GM18507 (cell line): ENCODE results near the gene ASXL1.

Source experiments
- DNase-seq: peaks from one replicate; pipeline ENCODE4 v3.0.0; 2011; ENCODE audit warnings: low read depth; ENCODE audit not compliant: insufficient read length; ENCODE audit errors: extremely low spot score
- FAIRE-seq: peaks from 2 replicates; lab custom pipeline; 2011; peaks lifted over from hg19 to GRCh38; lab: Jason Lieb, UNC

Gene ASXL1

GRCh38 chr20:32473231-32474008, 115.3 kb downstream of the ASXL1 start:
- DNase-seq: no peak
- no peak for FAIRE-seq

GRCh38 chr20:32474009-32474716, 116.0 kb downstream of the ASXL1 start:
- DNase-seq: no peak
- no peak for FAIRE-seq

- FAIRE-seq (no peak), DNase-seq (no peak)
These were observed 116.5 kb downstream of the ASXL1 start for GRCh38 chr20:32474717-32474966.

- DNase-seq: peak; percentile 51
These were observed 117.1 kb downstream of the ASXL1 start for GRCh38 chr20:32474967-32475811.

GRCh38 chr20:32476684-32477593, 118.8 kb downstream of the ASXL1 start:
- FAIRE-seq (no peak), DNase-seq (no peak)

More at GRCh38 chr20:32474967-32475811, 117.1 kb downstream of the ASXL1 start:
- no peak for FAIRE-seq

GRCh38 chr20:32477594-32478512, 119.7 kb downstream of the ASXL1 start:
- DNase-seq: no peak

GRCh38 chr20:32478576-32478975, 120.4 kb downstream of the ASXL1 start:
- no peak for DNase-seq
- no peak for FAIRE-seq

More at GRCh38 chr20:32477594-32478512, 119.7 kb downstream of the ASXL1 start:
- no peak for FAIRE-seq

- DNase-seq: no peak
- FAIRE-seq: no peak
These were observed 120.9 kb downstream of the ASXL1 start for GRCh38 chr20:32479012-32479411.

GRCh38 chr20:32479697-32480171, 121.6 kb downstream of the ASXL1 start:
- no peak for FAIRE-seq

GRCh38 chr20:32480371-32481241, 122.5 kb downstream of the ASXL1 start:
- FAIRE-seq (no peak), DNase-seq (no peak)

More at GRCh38 chr20:32479697-32480171, 121.6 kb downstream of the ASXL1 start:
- no peak for DNase-seq

GRCh38 chr20:32481311-32482142, 123.4 kb downstream of the ASXL1 start:
- FAIRE-seq: no peak
- DNase-seq: no peak

- FAIRE-seq (no peak), DNase-seq (no peak)
These were observed 124.0 kb downstream of the ASXL1 start for GRCh38 chr20:32482143-32482441.

- no peak for DNase-seq
These were observed 124.5 kb downstream of the ASXL1 start for GRCh38 chr20:32482442-32483261.

GRCh38 chr20:32483351-32484224, 125.5 kb downstream of the ASXL1 start:
- FAIRE-seq (no peak), DNase-seq (no peak)

More at GRCh38 chr20:32482442-32483261, 124.5 kb downstream of the ASXL1 start:
- no peak for FAIRE-seq
